Lower lobe of right lung (tissue), 2 donors: ENCODE measurements around the gene HAPLN1. TPM values are rescaled to one million over a fixed set of nuclear protein-coding genes. Genes with fewer than 3 reads are reported as not detected.

Experiments used
- ATAC-seq, 2 donors: fragments of 200-7000 bp; cut with Tn5 transposase; one replicate each; pipeline ENCODE4 v1.9.1; 2020 to 2022; ENCODE audit warnings: mild to moderate bottlenecking in 2 of 2, moderate library complexity in 2 of 2
- DNase-seq: peaks from one replicate; pipeline ENCODE4 v3.0.0-alpha.2; 2020
- H3K27ac ChIP-seq: fragments of 200-600 bp; one replicate; pipeline ENCODE4 v1.8.0; 2022
- H3K27me3 ChIP-seq: fragments of 200-600 bp; one replicate; pipeline ENCODE4 v1.8.0; 2022; ENCODE audit warnings: low read depth
- H3K36me3 ChIP-seq: fragments of 200-600 bp; one replicate; pipeline ENCODE4 v1.8.0; 2022; ENCODE audit warnings: mild to moderate bottlenecking
- H3K4me1 ChIP-seq: fragments of 200-600 bp; one replicate; pipeline ENCODE4 v1.8.0; 2022
- H3K4me3 ChIP-seq: fragments of 200-600 bp; one replicate; pipeline ENCODE4 v1.8.0; 2022; ENCODE audit warnings: mild to moderate bottlenecking
- H3K9me3 ChIP-seq: fragments of 200-600 bp; one replicate; pipeline ENCODE4 v1.8.0; 2022
- CTCF ChIP-seq: fragments of 200-600 bp; IDR thresholded peaks from one replicate; pipeline ENCODE4 v1.8.0; 2022; ENCODE audit warnings: antibody characterized with exemption, mild to moderate bottlenecking
- intact Hi-C: fragments of 100-400 bp; cut with DNase I; formaldehyde crosslinking; loops from one replicate; pipeline ENCODE4 v1.11.0; 2022
- total RNA-seq: library from RNA; stranded (reverse); fragmentation: NEBNext Ultra II Directional; extraction: Animal tissue kit (Norgen Biotek cat#: 25700); gene quantifications from one replicate; pipeline ENCODE4 v1.2.1, GENCODE V29; 2021
- donor health status: DM: no; HTN: yes; CAD: no; lungs with severe emphysema.

HAPLN1 gene
- total RNA-seq, 1 donor from 2014 or later, result 0.21 TPM

DNA sequence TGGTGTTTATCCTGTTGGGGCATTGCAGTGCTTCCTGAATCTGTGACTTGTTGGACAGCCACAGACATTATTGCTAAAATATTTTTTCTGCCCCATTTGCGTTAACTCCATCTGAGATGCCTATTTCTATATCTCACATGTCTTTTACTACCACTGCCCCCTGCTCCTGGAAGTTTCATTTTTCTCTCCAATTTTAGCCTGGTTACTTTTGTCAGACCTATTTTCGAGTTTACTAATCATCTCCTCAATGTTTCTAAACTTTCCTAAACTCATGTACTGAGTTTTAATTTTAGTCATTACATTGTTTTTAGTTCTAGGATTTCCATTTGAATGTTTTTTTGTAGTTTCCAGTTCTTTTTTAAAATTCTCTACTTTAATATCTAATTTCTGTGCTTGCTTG lies 17.6 kb downstream of the HAPLN1 start:
- no peak for TF ChIP-seq CTCF
- no peak for ATAC-seq
- intact Hi-C loops, result no loop called here
- Histone ChIP-seq H3K9me3 (no peaks in the 10 kb centered on the region), H3K4me3 (no peak overlapping the region), H3K36me3 (no peaks in the 10 kb centered on the region), H3K27me3 (no peaks in the 10 kb centered on the region), H3K4me1 (no peaks in the 10 kb centered on the region), H3K27ac (no peak overlapping the region)
- DNase-seq, result no peak

GRCh38 chr5:83701886-83702285 lies 18.8 kb downstream of the HAPLN1 start:
- no peak for TF ChIP-seq CTCF
- H3K36me3 ChIP-seq, result no peaks in the 10 kb centered on the region
- H3K9me3 ChIP-seq, result no peaks in the 10 kb centered on the region
- intact Hi-C loops, result no loop called here
- ATAC-seq, result no peak
- H3K4me3 ChIP-seq, result no peak overlapping the region
- no peaks in the 10 kb centered on the region for H3K27me3 ChIP-seq
- no peaks in the 10 kb centered on the region for H3K4me1 ChIP-seq
- H3K27ac ChIP-seq, result no peak overlapping the region
- no peak for DNase-seq

GRCh38 chr5:83689881-83690280 lies 30.8 kb downstream of the HAPLN1 start:
- no peaks in the 10 kb centered on the region for H3K27me3 ChIP-seq
- intact Hi-C loops, result no loop called here
- no peak overlapping the region for H3K4me3 ChIP-seq
- DNase-seq (no peak), ATAC-seq (no peak)
- TF ChIP-seq CTCF, result no peak
- H3K9me3 ChIP-seq, result no peaks in the 10 kb centered on the region
- H3K4me1 ChIP-seq, result no peaks in the 10 kb centered on the region
- H3K36me3 ChIP-seq, result no peaks in the 10 kb centered on the region
- H3K27ac ChIP-seq, result no peak overlapping the region

- no peak for TF ChIP-seq CTCF
- ATAC-seq, result no peak
- Histone ChIP-seq H3K4me3 (no peak overlapping the region), H3K9me3 (no peaks in the 10 kb centered on the region), H3K27me3 (no peaks in the 10 kb centered on the region), H3K4me1 (no peaks in the 10 kb centered on the region), H3K36me3 (no peaks in the 10 kb centered on the region), H3K27ac (no peak overlapping the region)
- DNase-seq, result no peak
- intact Hi-C loops, result no loop called here
Observed at GRCh38 chr5:83688281-83688680, 32.4 kb downstream of the HAPLN1 start.

- Histone ChIP-seq H3K4me1 (no peaks in the 10 kb centered on the region), H3K4me3 (no peak overlapping the region), H3K36me3 (no peaks in the 10 kb centered on the region), H3K27ac (no peak overlapping the region), H3K9me3 (no peaks in the 10 kb centered on the region), H3K27me3 (no peaks in the 10 kb centered on the region)
- no peak for DNase-seq
- no peak for ATAC-seq
- intact Hi-C loops, result no loop called here
- TF ChIP-seq CTCF, result no peak
Observed at GRCh38 chr5:83687124-83687619, 33.5 kb downstream of the HAPLN1 start.

DNA sequence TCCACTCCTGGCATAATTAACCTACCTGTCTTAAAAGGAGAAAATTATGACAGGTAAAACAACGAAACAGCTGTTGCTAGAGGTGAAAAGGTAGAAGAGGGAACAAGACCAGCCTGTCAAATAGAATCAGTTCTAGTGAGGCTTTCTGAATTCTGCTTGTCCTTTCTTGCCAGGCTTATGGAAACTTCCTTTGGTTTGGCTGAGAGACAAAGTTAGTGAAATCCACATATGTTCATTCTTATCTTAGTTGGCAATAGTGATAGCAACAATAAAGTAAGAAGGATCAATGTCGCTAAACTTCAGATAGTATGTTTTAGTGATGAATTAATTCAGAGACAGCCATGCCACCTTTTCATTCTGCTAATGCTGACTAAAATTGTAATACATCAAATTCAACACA lies 34.4 kb downstream of the HAPLN1 start:
- Histone ChIP-seq H3K4me3 (no peak overlapping the region), H3K27me3 (no peaks in the 10 kb centered on the region), H3K27ac (no peak overlapping the region), H3K36me3 (no peaks in the 10 kb centered on the region), H3K4me1 (no peaks in the 10 kb centered on the region), H3K9me3 (no peaks in the 10 kb centered on the region)
- DNase-seq (no peak), ATAC-seq (no peak)
- no peak for TF ChIP-seq CTCF
- intact Hi-C loops, result no loop called here
